Retinal pigment epithelial cell (primary cell): Measurements from ENCODE around the gene GRIK1.

Experiments
- DNase-seq: peaks from one replicate; pipeline ENCODE4 v3.0.0-alpha.2; 2010; ENCODE audit warnings: low read depth
- H3K4me3 ChIP-seq: 2 replicates; pipeline ENCODE4 v1.5.1; 2011; ENCODE audit warnings: mild to moderate bottlenecking, low read length, control low read depth, moderate library complexity
- CTCF ChIP-seq: conservative IDR thresholded peaks from 2 replicates; pipeline ENCODE4 v1.5.1; 2011; ENCODE audit warnings: low read depth, low read length, control low read depth, inconsistent platforms

The GRIK1 gene

GRCh38 chr21:29568020-29568697, 371.6 kb downstream of the GRIK1 start:
- no peak for TF ChIP-seq CTCF
- no peak overlapping the region for H3K4me3 ChIP-seq
- no peak for DNase-seq

DNA sequence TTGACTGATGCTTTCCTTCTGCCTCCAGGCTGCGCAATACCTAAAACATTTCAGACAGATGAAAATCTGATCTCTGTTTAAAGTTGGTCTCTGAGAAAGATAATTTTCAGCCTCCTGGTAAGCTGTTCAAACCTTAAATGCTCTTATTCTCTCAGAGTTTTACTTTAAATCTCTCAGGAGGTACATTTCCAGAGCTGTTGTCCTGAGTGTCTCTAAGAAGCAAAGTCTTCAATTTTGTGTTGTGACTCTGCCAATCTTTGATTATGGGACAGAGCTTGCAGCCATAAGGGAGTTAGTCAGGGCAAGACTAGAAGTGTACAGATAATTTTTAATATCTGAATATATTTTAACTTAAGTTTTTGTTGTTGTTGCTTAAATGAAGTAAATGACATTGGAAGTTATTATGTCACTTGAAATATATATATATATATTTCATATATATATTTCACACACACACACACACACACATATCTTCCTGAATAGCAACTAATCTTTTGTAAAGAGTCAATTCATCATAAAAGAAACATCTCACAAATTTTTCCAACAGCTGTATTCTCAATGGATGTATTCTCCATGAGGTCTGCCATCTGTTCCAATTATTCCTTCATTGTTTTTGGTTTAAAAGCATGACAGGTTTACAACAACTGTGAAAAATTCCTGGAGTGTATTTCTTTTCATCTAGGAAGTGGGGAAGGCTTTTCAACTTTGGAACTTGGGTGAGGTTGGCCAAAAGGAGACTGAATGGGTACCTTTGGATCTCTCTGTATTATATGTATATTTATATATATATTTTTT, 381.7 kb downstream of the GRIK1 start:
- no peak for DNase-seq
- H3K4me3 ChIP-seq = no peak overlapping the region
- TF ChIP-seq CTCF = no peak

- no peak for DNase-seq
- no peak overlapping the region for H3K4me3 ChIP-seq
Observed at GRCh38 chr21:29557200-29557599, 382.6 kb downstream of the GRIK1 start.

DNA sequence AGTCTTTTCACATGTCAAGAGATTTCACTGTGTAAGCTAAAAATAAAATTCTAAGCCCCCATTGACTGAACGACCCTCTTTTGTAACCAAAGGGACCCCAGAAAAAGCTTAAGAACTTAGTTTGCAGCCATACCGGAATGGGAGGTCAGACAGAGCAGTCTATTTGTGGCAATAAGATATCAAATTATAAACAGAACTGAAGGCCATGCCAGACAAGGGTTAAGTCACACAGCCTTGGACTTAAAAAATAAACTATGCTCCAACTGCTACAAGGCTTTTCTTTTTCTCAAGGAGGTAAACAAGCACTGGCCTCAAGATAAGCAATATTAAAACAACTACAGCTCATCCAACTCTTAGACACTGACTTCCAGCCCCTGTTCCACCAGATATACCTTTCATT, 384.2 kb downstream of the GRIK1 start:
- no peak for DNase-seq
- no peak overlapping the region for H3K4me3 ChIP-seq
- TF ChIP-seq CTCF = no peak

More at GRCh38 chr21:29557200-29557599, 382.6 kb downstream of the GRIK1 start:
- no peak for TF ChIP-seq CTCF

- no peak overlapping the region for H3K4me3 ChIP-seq
- no peak for DNase-seq
- TF ChIP-seq CTCF = no peak
Observed at GRCh38 chr21:29550205-29550604, 389.6 kb downstream of the GRIK1 start.

DNA sequence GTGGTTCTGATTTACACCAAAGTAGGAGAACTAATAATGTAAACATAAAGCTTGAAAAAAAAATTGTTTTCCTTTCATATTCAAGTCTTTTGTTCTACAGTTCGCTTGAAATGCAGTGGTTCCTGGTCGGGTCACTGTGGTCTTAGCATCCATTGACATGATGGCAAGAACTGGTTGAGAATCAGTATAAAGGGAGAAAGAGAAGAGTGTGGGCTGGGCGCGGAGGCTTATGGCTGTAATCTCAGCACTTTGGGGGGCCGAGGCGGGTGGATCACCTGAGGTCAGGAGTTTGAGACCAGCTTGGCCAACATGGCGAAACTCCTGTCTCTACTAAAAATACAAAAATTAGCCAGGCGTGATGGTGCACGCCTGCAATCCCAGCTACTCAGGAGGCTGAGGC, 390.2 kb downstream of the GRIK1 start:
- DNase-seq = no peak
- no peak for TF ChIP-seq CTCF
- H3K4me3 ChIP-seq = no peak overlapping the region

GRCh38 chr21:29547998-29548397, 391.8 kb downstream of the GRIK1 start:
- TF ChIP-seq CTCF = no peak
- no peak for DNase-seq
- no peak overlapping the region for H3K4me3 ChIP-seq
